ENCODE data around the gene BICDL1.

DNA sequence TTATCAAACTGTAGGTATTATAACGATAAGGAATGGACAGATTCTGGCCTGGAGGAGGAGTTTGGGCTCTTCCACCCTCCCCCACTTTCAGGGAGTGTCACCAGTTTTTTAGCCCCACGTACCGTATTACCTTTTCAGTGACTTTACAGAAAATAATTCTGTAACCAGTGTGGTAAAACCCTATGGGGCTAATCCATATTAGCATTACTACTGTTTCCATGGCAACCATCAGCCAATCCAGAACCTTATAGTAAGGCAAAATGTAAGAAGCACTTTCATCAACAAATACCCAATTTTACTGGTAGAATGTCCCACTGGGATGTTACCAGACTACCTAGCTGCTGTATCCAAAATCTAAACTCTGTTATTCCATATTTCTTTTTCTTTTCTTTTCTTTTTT, 50.7 kb downstream of the BICDL1 start:
- TF ChIP-seq, protein P1, sequence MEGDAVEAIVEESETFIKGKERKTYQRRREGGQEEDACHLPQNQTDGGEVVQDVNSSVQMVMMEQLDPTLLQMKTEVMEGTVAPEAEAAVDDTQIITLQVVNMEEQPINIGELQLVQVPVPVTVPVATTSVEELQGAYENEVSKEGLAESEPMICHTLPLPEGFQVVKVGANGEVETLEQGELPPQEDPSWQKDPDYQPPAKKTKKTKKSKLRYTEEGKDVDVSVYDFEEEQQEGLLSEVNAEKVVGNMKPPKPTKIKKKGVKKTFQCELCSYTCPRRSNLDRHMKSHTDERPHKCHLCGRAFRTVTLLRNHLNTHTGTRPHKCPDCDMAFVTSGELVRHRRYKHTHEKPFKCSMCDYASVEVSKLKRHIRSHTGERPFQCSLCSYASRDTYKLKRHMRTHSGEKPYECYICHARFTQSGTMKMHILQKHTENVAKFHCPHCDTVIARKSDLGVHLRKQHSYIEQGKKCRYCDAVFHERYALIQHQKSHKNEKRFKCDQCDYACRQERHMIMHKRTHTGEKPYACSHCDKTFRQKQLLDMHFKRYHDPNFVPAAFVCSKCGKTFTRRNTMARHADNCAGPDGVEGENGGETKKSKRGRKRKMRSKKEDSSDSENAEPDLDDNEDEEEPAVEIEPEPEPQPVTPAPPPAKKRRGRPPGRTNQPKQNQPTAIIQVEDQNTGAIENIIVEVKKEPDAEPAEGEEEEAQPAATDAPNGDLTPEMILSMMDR (IDR thresholded peaks at IDR 0.05), result no peak
- TF ChIP-seq POLR2AphosphoS5 (IDR thresholded peaks at IDR 0.05), result no peak
- no peak for TF ChIP-seq POLR2A (IDR thresholded peaks at IDR 0.05)
- no peak for TF ChIP-seq EP300 (IDR thresholded peaks at IDR 0.05)

Measured in upper lobe of left lung (tissue), 4 donors.